ENCODE data around the gene NSUN5.
"Not testable (repeated sequence)": the region's sequence is repeated elsewhere in the genome, so short reads cannot be mapped to it uniquely, and the experiment has no call there.

The NSUN5 gene

DNA sequence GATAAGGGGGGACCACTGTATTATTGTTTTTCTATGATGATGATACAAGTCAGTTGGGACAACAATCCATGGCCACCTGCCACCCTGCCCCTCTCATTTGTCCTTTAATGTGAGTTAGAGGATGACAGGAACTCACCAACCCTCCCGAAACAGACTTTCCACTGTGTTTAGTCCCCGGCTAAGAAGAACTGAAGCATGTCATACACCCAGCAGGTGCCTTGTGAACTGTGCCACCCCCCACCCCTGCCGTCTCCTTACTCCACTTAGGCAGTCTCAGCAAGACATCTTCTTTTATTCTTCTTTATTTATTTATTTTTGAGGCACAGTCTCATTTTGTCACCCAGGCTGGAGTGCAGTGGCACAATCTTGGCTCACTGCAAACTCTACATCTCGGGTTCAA lies 40.8 kb downstream of the NSUN5 start:
- DNase-seq (ENCODE audit: low spot score), result not testable (repeated sequence)

DNA sequence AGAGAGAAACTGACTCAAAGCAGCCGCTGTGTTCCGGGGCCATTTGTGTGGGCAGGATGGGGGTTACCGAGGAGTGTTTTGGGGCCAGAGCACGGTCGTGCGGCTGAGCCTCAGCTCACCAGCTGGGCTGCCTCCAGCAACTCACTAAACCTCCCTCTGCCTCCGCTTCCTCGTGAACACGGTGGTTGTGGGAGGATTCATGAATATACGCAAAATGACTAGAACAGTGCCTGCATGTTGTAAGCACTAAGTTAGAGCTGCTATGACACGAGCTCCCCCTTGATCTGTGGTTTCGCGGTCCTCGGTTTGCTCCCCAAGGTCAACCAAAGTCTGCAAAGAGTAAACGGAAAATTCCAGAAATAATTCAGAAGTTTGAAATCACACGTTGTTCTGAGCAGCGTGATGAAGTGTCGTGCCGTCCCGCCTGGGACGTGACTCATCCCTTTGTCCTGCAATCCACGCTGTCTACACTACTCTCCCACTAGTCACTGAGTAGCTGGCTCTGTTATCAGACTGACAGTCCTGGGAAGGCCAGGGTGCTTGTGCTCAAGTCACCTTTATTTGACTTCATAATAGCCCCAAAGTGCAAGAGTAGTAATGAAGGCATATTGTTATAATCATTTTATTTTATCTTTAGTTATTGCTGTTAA lies 41.8 kb downstream of the NSUN5 start:
- not testable (repeated sequence) for DNase-seq (ENCODE audit: low spot score)

DNA sequence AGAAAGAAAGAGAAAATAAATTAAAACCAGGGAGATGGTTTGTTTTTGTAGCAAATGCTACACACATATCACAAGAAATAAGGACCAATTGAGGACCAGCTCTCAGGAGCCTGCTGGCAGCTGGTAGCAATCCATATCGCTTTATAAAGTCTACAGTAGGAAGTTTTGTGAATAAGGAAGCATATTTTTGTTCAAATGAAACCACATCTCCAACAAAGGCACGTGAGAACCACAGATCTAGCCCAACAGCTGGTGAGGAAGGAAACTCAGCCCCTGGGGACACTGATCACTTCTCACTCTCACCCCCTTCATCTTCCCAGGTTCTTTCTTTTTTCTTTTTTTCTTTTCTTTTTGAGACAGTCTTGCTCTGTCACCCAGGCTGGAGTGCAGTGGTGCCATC lies 46.2 kb downstream of the NSUN5 start:
- not testable (repeated sequence) for DNase-seq (ENCODE audit: low spot score)
